ENCODE results near the gene TUBGCP6. TPM values are rescaled to one million over a fixed set of nuclear protein-coding genes. Genes with fewer than 3 reads are reported as not detected.

Gene TUBGCP6
- total RNA-seq, 1 experiment from 2014 or later = 38.6 TPM

DNA sequence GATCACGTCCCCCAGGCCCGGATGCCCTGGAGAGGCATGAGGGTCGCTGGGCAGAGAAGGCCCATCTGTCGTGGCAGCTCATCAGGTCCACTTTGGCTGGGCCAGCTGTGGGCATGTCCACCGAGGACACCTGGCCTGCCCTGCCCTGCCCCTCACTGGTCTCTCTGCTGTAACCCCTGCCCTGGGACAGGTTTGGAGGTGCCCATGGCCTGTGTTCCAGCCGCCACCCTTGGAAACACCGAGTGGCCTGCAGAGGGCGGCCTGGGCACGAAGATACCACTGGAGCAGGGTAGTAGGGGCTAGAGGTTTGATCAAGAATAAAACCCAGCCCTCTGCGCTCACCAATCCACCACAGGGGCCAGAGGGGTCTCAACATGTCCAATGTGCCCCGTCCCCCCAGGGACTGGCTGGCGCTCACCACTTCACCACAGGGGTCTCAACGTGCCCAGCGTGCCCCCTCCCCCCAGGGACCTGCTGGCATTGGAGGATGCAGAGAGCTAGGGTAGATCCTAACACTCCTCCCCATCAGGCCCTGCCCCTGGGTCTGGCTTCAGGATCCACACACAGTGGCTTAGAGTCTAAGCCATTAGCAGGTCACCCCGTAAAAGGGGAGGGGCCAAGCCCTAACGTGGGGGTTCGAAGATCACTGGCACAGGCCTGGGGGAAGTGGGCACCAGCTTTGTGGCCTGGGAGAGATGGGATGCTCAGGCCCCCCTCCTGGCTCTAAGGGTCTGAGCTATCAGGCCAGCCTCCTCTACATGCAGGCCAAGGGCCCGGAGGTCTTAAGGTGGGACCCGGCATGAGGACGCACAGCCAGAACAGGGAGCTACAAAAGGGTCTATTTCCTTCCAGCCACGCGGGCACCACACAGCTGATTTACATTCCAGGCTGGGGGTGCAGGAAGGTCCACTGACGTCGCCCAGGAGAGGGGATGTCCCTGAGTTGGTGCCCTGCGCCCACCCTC is 7.5 kb upstream of the TUBGCP6 start:
- Histone ChIP-seq H3K36me3 (ENCODE audit: control insufficient read depth in 1 of 2, insufficient read depth in 2 of 2, low read length in 2 of 2) (peaks cover 0 to 11% of the 10 kb centered on the region in 2 experiments; a peak in 2 of 4 replicates), H4K20me1 (ENCODE audit: insufficient read depth) (no peaks in the 10 kb centered on the region), H3K9me2 (ENCODE audit: insufficient read depth) (no peaks in the 10 kb centered on the region), H2AFZ (ENCODE audit: low read depth, low read length, poor library complexity, severe bottlenecking) (no peak overlapping the region), H3K27ac (ENCODE audit: low read depth, low read length) (peak overlapping the region; percentile 99), H3K27me3 (ENCODE audit: insufficient read depth, low read length) (no peaks in the 10 kb centered on the region), H3K9me3 (ENCODE audit: control insufficient read depth in 1 of 2, insufficient read depth in 1 of 2, low read depth in 1 of 2, low read length in 2 of 2) (no peaks in the 10 kb centered on the region), H3K9ac (ENCODE audit: low read length) (peak overlapping the region; percentile 96), H3K4me1 (ENCODE audit: control insufficient read depth in 1 of 2, insufficient read depth in 2 of 2, low read length in 2 of 2) (peaks cover 12 to 45% of the 10 kb centered on the region in 2 experiments; a peak in 3 of 4 replicates), H3K4me2 (ENCODE audit: low read length) (peak overlapping the region; percentile 98), H3K79me2 (ENCODE audit: insufficient read depth, low read length) (peaks cover 25% of the 10 kb centered on the region), H3K4me3 (replicated peaks in 1 of 2; ENCODE audit: low read depth in 1 of 2, low read length in 2 of 2) (no peak overlapping the region)
- DNase-seq (ENCODE audit: low read depth, low spot score) (no peak), ATAC-seq (peak; percentile 70)
- TF ChIP-seq POLR2AphosphoS5 (IDR thresholded peaks at IDR 0.05; ENCODE audit: low read depth, low read length) (no peak), RAD21 (IDR thresholded peaks at IDR 0.05; ENCODE audit: low read depth) (peak; percentile 94)
- TF ChIP-seq, protein P1, sequence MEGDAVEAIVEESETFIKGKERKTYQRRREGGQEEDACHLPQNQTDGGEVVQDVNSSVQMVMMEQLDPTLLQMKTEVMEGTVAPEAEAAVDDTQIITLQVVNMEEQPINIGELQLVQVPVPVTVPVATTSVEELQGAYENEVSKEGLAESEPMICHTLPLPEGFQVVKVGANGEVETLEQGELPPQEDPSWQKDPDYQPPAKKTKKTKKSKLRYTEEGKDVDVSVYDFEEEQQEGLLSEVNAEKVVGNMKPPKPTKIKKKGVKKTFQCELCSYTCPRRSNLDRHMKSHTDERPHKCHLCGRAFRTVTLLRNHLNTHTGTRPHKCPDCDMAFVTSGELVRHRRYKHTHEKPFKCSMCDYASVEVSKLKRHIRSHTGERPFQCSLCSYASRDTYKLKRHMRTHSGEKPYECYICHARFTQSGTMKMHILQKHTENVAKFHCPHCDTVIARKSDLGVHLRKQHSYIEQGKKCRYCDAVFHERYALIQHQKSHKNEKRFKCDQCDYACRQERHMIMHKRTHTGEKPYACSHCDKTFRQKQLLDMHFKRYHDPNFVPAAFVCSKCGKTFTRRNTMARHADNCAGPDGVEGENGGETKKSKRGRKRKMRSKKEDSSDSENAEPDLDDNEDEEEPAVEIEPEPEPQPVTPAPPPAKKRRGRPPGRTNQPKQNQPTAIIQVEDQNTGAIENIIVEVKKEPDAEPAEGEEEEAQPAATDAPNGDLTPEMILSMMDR (IDR thresholded peaks at IDR 0.05 in 2 of 3, conservative IDR thresholded peaks at IDR 0.05 in 1 of 3; ENCODE audit: borderline replicate concordance in 1 of 3, insufficient read depth in 1 of 3, low read depth in 2 of 3, low read length in 2 of 3) = peak; percentile 75 to 92 (median 75)
- ChIA-PET RAD21 (ENCODE audit: low non-redundant PET in 1 of 2, low total read pairs in 2 of 2, uncharacterized antibody in 2 of 2, unreplicated experiment in 2 of 2) (interaction anchor here (0.6 to 1.3 kb wide), 4 partner anchors 72 to 114 kb away, joined by 3 to 5 read pairs (median 4); no protein-coding TSS in a partner anchor), POLR2A (interaction anchor here (0.6 to 1.7 kb wide), 4 partner anchors 9 to 76 kb away, joined by 3 to 5 read pairs (median 4); partner anchors contain the start of gene MAPK12), CTCF (interaction anchor here (0.6 to 3.0 kb wide), 9 partner anchors 9 to 369 kb away, joined by 3 to 17 read pairs (median 6); partner anchors contain the start of gene MAPK12)
- BruUV-seq (replicated peaks) = no TSS peak
- intact Hi-C loops (cut with micrococcal nuclease) = loop anchor here (1.0 to 5.0 kb wide), 3 partner anchors 90 to 245 kb away; no protein-coding TSS in a partner anchor

All from HCT116 (cell line).